ENCODE data around the gene GFRA1.

GRCh38 chr10:116049158-116049973 is 223.6 kb downstream of the GFRA1 start:
- TF ChIP-seq POLR2A (IDR thresholded peaks at IDR 0.05): no peak
- no peak for TF ChIP-seq CTCF (IDR thresholded peaks at IDR 0.05)
